Measurements from ENCODE around the gene ADAMTS14.

- TF ChIP-seq POLR2A (IDR thresholded peaks at IDR 0.05), result no peak
- TF ChIP-seq CTCF (IDR thresholded peaks at IDR 0.05), result no peak
These were observed 38.3 kb upstream of the ADAMTS14 start for GRCh38 chr10:70634011-70634410.

Data from adrenal gland (tissue), 5 donors.